SK-N-SH (cell line): ENCODE data around the gene PLAC9.

ENCODE experiments used
- CTCF ChIP-seq: fragments of 200-600 bp; sonication (generic); IDR thresholded peaks from 2 replicates; pipeline ENCODE4 v1.6.1; 2017; ENCODE audit warnings: antibody characterized with exemption, mild to moderate bottlenecking, moderate library complexity
- EP300 ChIP-seq, 2 experiments: IDR thresholded peaks; 2 replicates each; pipeline versions ENCODE4 v1.4.0 to v1.6.1; 2012; ENCODE audit warnings: borderline replicate concordance in 1 of 2, low read depth in 1 of 2, low read length in 1 of 2
- FOXM1 ChIP-seq: IDR thresholded peaks from 2 replicates; pipeline ENCODE4 v1.4.0; 2012; ENCODE audit warnings: low read depth, mild to moderate bottlenecking
- GABPA ChIP-seq: IDR thresholded peaks from 2 replicates; pipeline ENCODE4 v1.4.0; 2012; ENCODE audit warnings: low read depth, mild to moderate bottlenecking
- POLR2AphosphoS5 ChIP-seq: IDR thresholded peaks from 2 replicates; pipeline ENCODE4 v1.6.1; 2012; ENCODE audit warnings: low read depth, low read length
- RCOR1 ChIP-seq: fragments of 150-350 bp; IDR thresholded peaks from 2 replicates; pipeline ENCODE4 v1.6.1; 2017; ENCODE audit warnings: antibody characterized with exemption, low read length
- RFX5 ChIP-seq: IDR thresholded peaks from 2 replicates; pipeline ENCODE4 v1.6.1; 2012; ENCODE audit warnings: mild to moderate bottlenecking, improper control_type of control experiment, low read length
- SIN3A ChIP-seq: IDR thresholded peaks from 2 replicates; pipeline ENCODE4 v1.6.1; 2012; ENCODE audit warnings: low read depth, mild to moderate bottlenecking, low read length, moderate library complexity, borderline replicate concordance
- TAF1 ChIP-seq: IDR thresholded peaks from 2 replicates; pipeline ENCODE4 v1.6.1; 2012; ENCODE audit warnings: low read depth, mild to moderate bottlenecking, low read length, moderate library complexity, borderline replicate concordance
- TCF12 ChIP-seq: IDR thresholded peaks from 2 replicates; pipeline ENCODE4 v1.4.0; 2012
- TEAD4 ChIP-seq: IDR thresholded peaks from 2 replicates; pipeline ENCODE4 v1.4.0; 2012; ENCODE audit warnings: mild to moderate bottlenecking, borderline replicate concordance; ENCODE audit not compliant: insufficient read depth
- TF ChIP-seq, protein P1 (sequence below): IDR thresholded peaks from 2 replicates; pipeline ENCODE4 v1.4.0; 2012; ENCODE audit warnings: low read depth, borderline replicate concordance
- TF ChIP-seq, protein P2 (sequence below): IDR thresholded peaks from 2 replicates; pipeline ENCODE4 v1.4.0; 2012; ENCODE audit warnings: low read depth

GRCh38 chr10:80156216-80156615 is 23.7 kb downstream of the PLAC9 start:
- TF ChIP-seq SIN3A = no peak
- TF ChIP-seq CTCF = no peak
- no peak for TF ChIP-seq GABPA
- TF ChIP-seq TEAD4 = no peak
- no peak for TF ChIP-seq EP300 (IDR thresholded peaks at IDR 0.05; ENCODE audit: borderline replicate concordance in 1 of 2, low read depth in 1 of 2, low read length in 1 of 2)
- TF ChIP-seq RFX5 = no peak
- TF ChIP-seq, protein P1, sequence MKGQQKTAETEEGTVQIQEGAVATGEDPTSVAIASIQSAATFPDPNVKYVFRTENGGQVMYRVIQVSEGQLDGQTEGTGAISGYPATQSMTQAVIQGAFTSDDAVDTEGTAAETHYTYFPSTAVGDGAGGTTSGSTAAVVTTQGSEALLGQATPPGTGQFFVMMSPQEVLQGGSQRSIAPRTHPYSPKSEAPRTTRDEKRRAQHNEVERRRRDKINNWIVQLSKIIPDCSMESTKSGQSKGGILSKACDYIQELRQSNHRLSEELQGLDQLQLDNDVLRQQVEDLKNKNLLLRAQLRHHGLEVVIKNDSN = no peak
- TF ChIP-seq, protein P2, sequence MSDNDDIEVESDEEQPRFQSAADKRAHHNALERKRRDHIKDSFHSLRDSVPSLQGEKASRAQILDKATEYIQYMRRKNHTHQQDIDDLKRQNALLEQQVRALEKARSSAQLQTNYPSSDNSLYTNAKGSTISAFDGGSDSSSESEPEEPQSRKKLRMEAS = no peak
- no peak for TF ChIP-seq TAF1
- TF ChIP-seq POLR2AphosphoS5 = no peak
- no peak for TF ChIP-seq RCOR1
- no peak for TF ChIP-seq TCF12
- TF ChIP-seq FOXM1 = no peak
